ENCODE data around the gene CRBN. TPM values are rescaled to one million over a fixed set of nuclear protein-coding genes. Genes with fewer than 3 reads are reported as not detected.

Gene CRBN
- total RNA-seq, 1 experiment from 2014 or later, result 18.7 TPM

DNA sequence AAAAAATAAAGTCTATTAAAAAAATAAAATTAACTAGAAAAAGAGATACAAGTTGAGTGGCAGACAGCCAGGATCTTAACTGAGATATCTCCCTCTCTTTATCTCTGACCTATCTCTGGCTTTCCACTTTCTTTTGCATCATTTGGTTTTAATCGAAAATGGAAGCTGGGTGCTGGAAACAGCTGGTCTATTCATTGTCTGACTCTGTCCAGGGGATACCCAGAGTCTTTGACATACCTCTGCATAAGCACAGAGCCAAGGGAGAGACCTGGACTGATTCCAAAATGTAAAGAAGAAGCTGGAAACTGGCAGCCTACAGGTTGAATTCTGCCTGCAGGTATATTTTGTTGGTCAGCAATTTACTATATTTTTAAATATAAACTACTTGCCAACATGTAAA is 29.6 kb upstream of the CRBN start:
- intact Hi-C loops (cut with micrococcal nuclease; ENCODE audit: unreplicated experiment), result no loop called here
- Histone ChIP-seq H3K9me3 (ENCODE audit: control insufficient read depth, insufficient read depth, low read depth, low read length) (no peaks in the 10 kb centered on the region), H3K27ac (ENCODE audit: low read length) (no peak overlapping the region), H3K4me3 (ENCODE audit: low read depth in 2 of 2, low read length in 2 of 2) (no peak overlapping the region), H3K36me3 (ENCODE audit: control insufficient read depth, insufficient read depth, low read length) (no peaks in the 10 kb centered on the region), H3K4me1 (ENCODE audit: control insufficient read depth, insufficient read depth, low read length) (no peaks in the 10 kb centered on the region), H3K27me3 (ENCODE audit: control insufficient read depth, insufficient read depth, low read length) (no peaks in the 10 kb centered on the region)
- BruUV-seq (replicated peaks), result no TSS peak
- in situ Hi-C loops (cut with HindIII; ENCODE audit: low pct_unique_long_range_greater_than_20kb, low sequenced_read_pairs), result no loop called here
- ChIA-PET CTCF (no interaction called here), POLR2A (no interaction called here)
- TF ChIP-seq POLR2AphosphoS5 (IDR thresholded peaks at IDR 0.05; ENCODE audit: low read depth, low read length) (no peak), REST (IDR thresholded peaks at IDR 0.05; ENCODE audit: insufficient read depth in 1 of 2, low read depth in 2 of 2, low read length in 1 of 2) (no peak), TCF7L2 (IDR thresholded peaks at IDR 0.05; ENCODE audit: low read depth, low read length) (no peak), SIN3A (IDR thresholded peaks at IDR 0.05; ENCODE audit: borderline replicate concordance, insufficient read depth, low read depth, low read length) (no peak), CTCF (IDR thresholded peaks at IDR 0.05) (no peak)
- ATAC-seq (no peak), DNase-seq (ENCODE audit: low read depth, low spot score) (no peak)

GRCh38 chr3:3201611-3202010 is 22.1 kb upstream of the CRBN start:
- no peaks in the 10 kb centered on the region for H3K27me3 ChIP-seq (ENCODE audit: control insufficient read depth, insufficient read depth, low read length)
- H3K27ac ChIP-seq (ENCODE audit: low read length), result no peak overlapping the region
- H3K4me3 ChIP-seq (ENCODE audit: low read depth in 2 of 2, low read length in 2 of 2), result no peak overlapping the region
- TF ChIP-seq POLR2AphosphoS5 (IDR thresholded peaks at IDR 0.05; ENCODE audit: low read depth, low read length) (no peak), CTCF (IDR thresholded peaks at IDR 0.05) (no peak)
- ChIA-PET POLR2A (no interaction called here), CTCF (interaction anchor here (2.1 kb wide), 1 partner anchor 796 kb away, joined by 9 read pairs; no protein-coding TSS in a partner anchor)
- no TSS peak for BruUV-seq (replicated peaks)
- no peaks in the 10 kb centered on the region for H3K4me1 ChIP-seq (ENCODE audit: control insufficient read depth, insufficient read depth, low read length)
- in situ Hi-C loops (cut with HindIII; ENCODE audit: low pct_unique_long_range_greater_than_20kb, low sequenced_read_pairs) (no loop called here), intact Hi-C loops (cut with micrococcal nuclease; ENCODE audit: unreplicated experiment) (loop anchor here (5.0 kb wide), 2 partner anchors 796 to 1071 kb away; no protein-coding TSS in a partner anchor)
- DNase-seq (ENCODE audit: low read depth, low spot score), result no peak
- no peaks in the 10 kb centered on the region for H3K9me3 ChIP-seq (ENCODE audit: control insufficient read depth, insufficient read depth, low read depth, low read length)
- H3K36me3 ChIP-seq (ENCODE audit: control insufficient read depth, insufficient read depth, low read length), result no peaks in the 10 kb centered on the region
- ATAC-seq, result no peak
